ENCODE results near the gene TNKS1BP1. TPM values are rescaled to one million over a fixed set of nuclear protein-coding genes. Genes with fewer than 3 reads are reported as not detected.

The TNKS1BP1 gene
- total RNA-seq, 4 donors from 2014 or later, result 98.5 to 165 (median 125) TPM

GRCh38 chr11:57348052-57348451, 23.3 kb upstream of the TNKS1BP1 start:
- ATAC-seq (no peak), DNase-seq (no peak)
- no peaks in the 10 kb centered on the region for H3K9me3 ChIP-seq
- TF ChIP-seq, protein P1, sequence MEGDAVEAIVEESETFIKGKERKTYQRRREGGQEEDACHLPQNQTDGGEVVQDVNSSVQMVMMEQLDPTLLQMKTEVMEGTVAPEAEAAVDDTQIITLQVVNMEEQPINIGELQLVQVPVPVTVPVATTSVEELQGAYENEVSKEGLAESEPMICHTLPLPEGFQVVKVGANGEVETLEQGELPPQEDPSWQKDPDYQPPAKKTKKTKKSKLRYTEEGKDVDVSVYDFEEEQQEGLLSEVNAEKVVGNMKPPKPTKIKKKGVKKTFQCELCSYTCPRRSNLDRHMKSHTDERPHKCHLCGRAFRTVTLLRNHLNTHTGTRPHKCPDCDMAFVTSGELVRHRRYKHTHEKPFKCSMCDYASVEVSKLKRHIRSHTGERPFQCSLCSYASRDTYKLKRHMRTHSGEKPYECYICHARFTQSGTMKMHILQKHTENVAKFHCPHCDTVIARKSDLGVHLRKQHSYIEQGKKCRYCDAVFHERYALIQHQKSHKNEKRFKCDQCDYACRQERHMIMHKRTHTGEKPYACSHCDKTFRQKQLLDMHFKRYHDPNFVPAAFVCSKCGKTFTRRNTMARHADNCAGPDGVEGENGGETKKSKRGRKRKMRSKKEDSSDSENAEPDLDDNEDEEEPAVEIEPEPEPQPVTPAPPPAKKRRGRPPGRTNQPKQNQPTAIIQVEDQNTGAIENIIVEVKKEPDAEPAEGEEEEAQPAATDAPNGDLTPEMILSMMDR (IDR thresholded peaks at IDR 0.05 in 4 of 5, conservative IDR thresholded peaks at IDR 0.05 in 1 of 5), result no peak
- no peak for TF ChIP-seq POLR2A (IDR thresholded peaks at IDR 0.05)
- in situ Hi-C loops (cut with MboI; ENCODE audit: low sequenced_read_pairs in 4 of 4) (loop anchor here (10.0 to 25.0 kb wide), 6 partner anchors 111 to 414 kb away; partner anchors contain the start of genes YPEL4 (in 3 of the 4), APLNR (in 1 of the 4), BTBD18 (in 1 of the 4) and CTNND1 (in 1 of the 4)), intact Hi-C loops (cut with DNase I; ENCODE audit: low total_unique reads) (loop anchor here (5.0 to 10.0 kb wide), 5 partner anchors 109 to 503 kb away; no protein-coding TSS in a partner anchor)
- H3K27ac ChIP-seq, result peak overlapping the region in 1 of 4 donors; percentile 27
- no peaks in the 10 kb centered on the region for H3K27me3 ChIP-seq
- no peaks in the 10 kb centered on the region for H3K36me3 ChIP-seq
- H3K4me3 ChIP-seq, result no peak overlapping the region
- H3K4me1 ChIP-seq, result no peaks in the 10 kb centered on the region

GRCh38 chr11:57347336-57347735, 22.6 kb upstream of the TNKS1BP1 start:
- H3K36me3 ChIP-seq, result no peaks in the 10 kb centered on the region
- intact Hi-C loops (cut with DNase I; ENCODE audit: low total_unique reads) (loop anchor here (5.0 to 10.0 kb wide), 5 partner anchors 110 to 503 kb away; no protein-coding TSS in a partner anchor), in situ Hi-C loops (cut with MboI; ENCODE audit: low sequenced_read_pairs in 4 of 4) (loop anchor here (10.0 to 25.0 kb wide), 6 partner anchors 110 to 415 kb away; partner anchors contain the start of genes YPEL4 (in 3 of the 4), APLNR (in 1 of the 4), BTBD18 (in 1 of the 4) and CTNND1 (in 1 of the 4))
- ATAC-seq (no peak), DNase-seq (no peak)
- no peaks in the 10 kb centered on the region for H3K4me1 ChIP-seq
- no peak overlapping the region for H3K27ac ChIP-seq
- H3K9me3 ChIP-seq, result no peaks in the 10 kb centered on the region
- no peak for TF ChIP-seq POLR2A (IDR thresholded peaks at IDR 0.05)
- TF ChIP-seq, protein P1 (IDR thresholded peaks at IDR 0.05 in 4 of 5, conservative IDR thresholded peaks at IDR 0.05 in 1 of 5), result no peak
- no peak overlapping the region for H3K4me3 ChIP-seq
- no peaks in the 10 kb centered on the region for H3K27me3 ChIP-seq

- H3K9me3 ChIP-seq, result no peaks in the 10 kb centered on the region
- DNase-seq, result peak; percentile 46 to 70
- TF ChIP-seq, protein P1 (IDR thresholded peaks at IDR 0.05 in 4 of 5, conservative IDR thresholded peaks at IDR 0.05 in 1 of 5), result peak; percentile 37 to 90 (median 68)
- no peak for TF ChIP-seq POLR2A (IDR thresholded peaks at IDR 0.05)
- H3K36me3 ChIP-seq, result no peaks in the 10 kb centered on the region
- no peak overlapping the region for H3K4me3 ChIP-seq
- in situ Hi-C loops (cut with MboI; ENCODE audit: low sequenced_read_pairs in 4 of 4), result loop anchor here (10.0 to 25.0 kb wide), 6 partner anchors 108 to 417 kb away; partner anchors contain the start of genes YPEL4 (in 3 of the 4), APLNR (in 1 of the 4), BTBD18 (in 1 of the 4) and CTNND1 (in 1 of the 4)
- H3K27ac ChIP-seq, result no peak overlapping the region
- intact Hi-C loops (cut with DNase I; ENCODE audit: low total_unique reads), result loop anchor here (5.0 to 10.0 kb wide), 5 partner anchors 112 to 501 kb away; no protein-coding TSS in a partner anchor
- H3K27me3 ChIP-seq, result no peaks in the 10 kb centered on the region
- H3K4me1 ChIP-seq, result no peaks in the 10 kb centered on the region
- peak; percentile 84 to 92 for ATAC-seq
Measured at GRCh38 chr11:57345555-57346211, 20.9 kb upstream of the TNKS1BP1 start.

- H3K4me1 ChIP-seq, result no peaks in the 10 kb centered on the region
- ATAC-seq (no peak), DNase-seq (no peak)
- intact Hi-C loops (cut with DNase I; ENCODE audit: low total_unique reads) (loop anchor here (5.0 to 10.0 kb wide), 5 partner anchors 112 to 500 kb away; no protein-coding TSS in a partner anchor), in situ Hi-C loops (cut with MboI; ENCODE audit: low sequenced_read_pairs in 4 of 4) (loop anchor here (10.0 to 25.0 kb wide), 6 partner anchors 108 to 417 kb away; partner anchors contain the start of genes YPEL4 (in 3 of the 4), APLNR (in 1 of the 4), BTBD18 (in 1 of the 4) and CTNND1 (in 1 of the 4))
- no peak overlapping the region for H3K27ac ChIP-seq
- H3K4me3 ChIP-seq, result no peak overlapping the region
- no peaks in the 10 kb centered on the region for H3K9me3 ChIP-seq
- TF ChIP-seq POLR2A (IDR thresholded peaks at IDR 0.05), result no peak
- TF ChIP-seq, protein P1 (IDR thresholded peaks at IDR 0.05 in 4 of 5, conservative IDR thresholded peaks at IDR 0.05 in 1 of 5), result no peak
- no peaks in the 10 kb centered on the region for H3K27me3 ChIP-seq
- no peaks in the 10 kb centered on the region for H3K36me3 ChIP-seq
Measured at GRCh38 chr11:57344826-57345225, 20.1 kb upstream of the TNKS1BP1 start.

Measured in gastrocnemius medialis (tissue), 4 donors.